HepG2 (cell line): ENCODE measurements around the gene MEX3A. TPM values are rescaled to one million over a fixed set of nuclear protein-coding genes. Genes with fewer than 3 reads are reported as not detected.
A peak's percentile ranks its signal among the peaks of the same experiment; 100 is the strongest.

Source experiments
- BHLHE40 ChIP-seq: IDR thresholded peaks from 2 replicates; pipeline ENCODE4 v1.6.1; 2011; ENCODE audit warnings: low read length, improper control_type of control experiment
- BRCA1 ChIP-seq: sonication (generic); formaldehyde crosslinking; IDR thresholded peaks from 2 replicates; pipeline ENCODE4 v1.4.0; 2020; ENCODE audit warnings: missing genetic modification reagents
- CHCHD3 ChIP-seq: sonication (generic); formaldehyde crosslinking; IDR thresholded peaks from 2 replicates; pipeline ENCODE4 v1.8.0; 2022; ENCODE audit warnings: mild to moderate bottlenecking, missing genetic modification reagents, moderate library complexity
- CREB1 ChIP-seq, 2 experiments: fragments of 450-650 bp in 1 of 2; IDR thresholded peaks; 2 replicates each; pipeline ENCODE4 v1.6.1; 2016 to 2017; ENCODE audit warnings: control low read depth in 1 of 2, mild to moderate bottlenecking in 1 of 2, missing compliant biosample characterization in 1 of 2, missing genetic modification characterization in 1 of 2
- EP300 ChIP-seq, 3 experiments: sonication (generic) in 1 of 3; formaldehyde crosslinking in 1 of 3; IDR thresholded peaks; 2 replicates each; pipeline versions ENCODE4 v1.5.1 to v1.6.1; 2011 to 2020; ENCODE audit warnings: low read depth in 2 of 3, low read length in 2 of 3, borderline replicate concordance in 1 of 3, improper control_type of control experiment in 1 of 3, mild to moderate bottlenecking in 1 of 3, missing genetic modification reagents in 1 of 3, moderate library complexity in 1 of 3
- EZH2 ChIP-seq: conservative IDR thresholded peaks from 2 replicates; pipeline ENCODE4 v1.6.1; 2012; ENCODE audit warnings: mild to moderate bottlenecking, low read depth, low read length, moderate library complexity
- GABPA ChIP-seq, 2 experiments: IDR thresholded peaks; 2 replicates each; pipeline ENCODE4 v1.6.1; 2011 to 2016; ENCODE audit warnings: low read depth in 2 of 2, low read length in 1 of 2, missing biosample characterization in 1 of 2, missing genetic modification characterization in 1 of 2
- HNRNPUL1 ChIP-seq: fragments of 200-400 bp; formaldehyde crosslinking; IDR thresholded peaks from 2 replicates; pipeline ENCODE4 v1.6.1; 2017; ENCODE audit warnings: low read depth, mild to moderate bottlenecking, low read length, moderate library complexity
- MYC ChIP-seq: sonication (generic); formaldehyde crosslinking; IDR thresholded peaks from 2 replicates; pipeline ENCODE4 v1.9.0; 2021; ENCODE audit warnings: missing genetic modification reagents, borderline replicate concordance
- MYNN ChIP-seq: sonication (generic); formaldehyde crosslinking; IDR thresholded peaks from 2 replicates; pipeline ENCODE4 v1.4.0; 2020; ENCODE audit warnings: mild to moderate bottlenecking, low read depth, missing genetic modification reagents
- MZF1 ChIP-seq: sonication (generic); formaldehyde crosslinking; IDR thresholded peaks from 2 replicates; pipeline ENCODE4 v1.8.1; 2023; ENCODE audit warnings: mild to moderate bottlenecking, missing genetic modification reagents, borderline replicate concordance
- NFE2 ChIP-seq: sonication (generic); formaldehyde crosslinking; IDR thresholded peaks from 2 replicates; pipeline ENCODE4 v1.4.0; 2020; ENCODE audit warnings: missing genetic modification reagents
- RBFOX2 ChIP-seq: fragments of 200-400 bp; formaldehyde crosslinking; IDR thresholded peaks from 2 replicates; pipeline ENCODE4 v1.6.1; 2017; ENCODE audit warnings: low read depth, mild to moderate bottlenecking, low read length
- RCOR2 ChIP-seq: IDR thresholded peaks from 2 replicates; pipeline ENCODE4 v1.6.1; 2016; ENCODE audit warnings: missing biosample characterization, missing genetic modification reagents
- RNF219 ChIP-seq: sonication (generic); formaldehyde crosslinking; IDR thresholded peaks from 2 replicates; pipeline ENCODE4 v1.5.0; 2020; ENCODE audit warnings: mild to moderate bottlenecking, missing genetic modification reagents
- SIX1 ChIP-seq: sonication (generic); formaldehyde crosslinking; IDR thresholded peaks from 2 replicates; pipeline ENCODE4 v1.4.0; 2020; ENCODE audit warnings: missing genetic modification reagents, borderline replicate concordance
- TFE3 ChIP-seq: IDR thresholded peaks from 2 replicates; pipeline ENCODE4 v1.6.1; 2016
- ZNF317 ChIP-seq: sonication (generic); formaldehyde crosslinking; IDR thresholded peaks from 2 replicates; pipeline ENCODE4 v1.5.0; 2020; ENCODE audit warnings: mild to moderate bottlenecking, missing genetic modification reagents
- ZNF549 ChIP-seq: sonication (generic); formaldehyde crosslinking; IDR thresholded peaks from 2 replicates; pipeline ENCODE4 v1.5.0; 2020; ENCODE audit warnings: missing genetic modification reagents
- ZNF660 ChIP-seq: sonication (generic); formaldehyde crosslinking; IDR thresholded peaks from 2 replicates; pipeline ENCODE4 v1.5.1; 2020; ENCODE audit warnings: mild to moderate bottlenecking, low read depth, missing genetic modification reagents, borderline replicate concordance
- ZSCAN22 ChIP-seq: sonication (generic); formaldehyde crosslinking; IDR thresholded peaks from 2 replicates; pipeline ENCODE4 v1.4.0; 2020; ENCODE audit warnings: mild to moderate bottlenecking, missing genetic modification reagents
- ZSCAN5A ChIP-seq: sonication (generic); formaldehyde crosslinking; IDR thresholded peaks from 2 replicates; pipeline ENCODE4 v1.8.0; 2022; ENCODE audit warnings: mild to moderate bottlenecking, missing genetic modification reagents, borderline replicate concordance
- polyA plus RNA-seq, 8 experiments: library from polyadenylated mRNA; depleted of rRNA in 3 of 8; stranded (reverse) in 7 of 8; unstranded in 1 of 8; fragments of >200 nt; fragmentation: Illumina TruSeq in 4 of 8; extraction: Trizol in 4 of 8; gene quantifications; 2 replicates each; pipeline versions ENCODE4 v1.2.1 to v1.2.3, GENCODE V29; 2011 to 2016; ENCODE audit warnings: low read depth in 4 of 8, missing spikeins in 1 of 8, mixed read lengths in 1 of 8; ENCODE audit not compliant: insufficient read depth in 1 of 8
- total RNA-seq, 5 experiments: library from RNA; depleted of rRNA; stranded (reverse); fragments of >200 nt; fragmentation: Illumina TruSeq; extraction: Trizol; gene quantifications; 2 replicates each; pipeline ENCODE4 v1.2.3, GENCODE V29; 2016; ENCODE audit warnings: low read depth in 1 of 5
- TF ChIP-seq, protein P1 (sequence below): sonication (generic); formaldehyde crosslinking; IDR thresholded peaks from 2 replicates; pipeline ENCODE4 v1.5.1; 2020; ENCODE audit warnings: missing genetic modification reagents, mild to moderate bottlenecking, borderline replicate concordance

Gene MEX3A
- total and polyA plus RNA-seq, 2 of the 13 experiments (the other 11 are each of a cell fraction or from before 2014, with no cell fraction given): 7.6 to 9.1 TPM

- TF ChIP-seq, protein P1, sequence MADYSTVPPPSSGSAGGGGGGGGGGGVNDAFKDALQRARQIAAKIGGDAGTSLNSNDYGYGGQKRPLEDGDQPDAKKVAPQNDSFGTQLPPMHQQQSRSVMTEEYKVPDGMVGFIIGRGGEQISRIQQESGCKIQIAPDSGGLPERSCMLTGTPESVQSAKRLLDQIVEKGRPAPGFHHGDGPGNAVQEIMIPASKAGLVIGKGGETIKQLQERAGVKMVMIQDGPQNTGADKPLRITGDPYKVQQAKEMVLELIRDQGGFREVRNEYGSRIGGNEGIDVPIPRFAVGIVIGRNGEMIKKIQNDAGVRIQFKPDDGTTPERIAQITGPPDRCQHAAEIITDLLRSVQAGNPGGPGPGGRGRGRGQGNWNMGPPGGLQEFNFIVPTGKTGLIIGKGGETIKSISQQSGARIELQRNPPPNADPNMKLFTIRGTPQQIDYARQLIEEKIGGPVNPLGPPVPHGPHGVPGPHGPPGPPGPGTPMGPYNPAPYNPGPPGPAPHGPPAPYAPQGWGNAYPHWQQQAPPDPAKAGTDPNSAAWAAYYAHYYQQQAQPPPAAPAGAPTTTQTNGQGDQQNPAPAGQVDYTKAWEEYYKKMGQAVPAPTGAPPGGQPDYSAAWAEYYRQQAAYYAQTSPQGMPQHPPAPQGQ (CRISPR knock-in tag): peak; percentile 84; the same call in 1 of the 2 replicates
- TF ChIP-seq ZNF317 (CRISPR knock-in tag): 0 out of 2 replicates have a peak, but pooled peaks have one; percentile 56
- no peak for TF ChIP-seq HNRNPUL1
- TF ChIP-seq EP300 (IDR thresholded peaks at IDR 0.05; ENCODE audit: low read depth in 2 of 2, low read length in 2 of 2): peak; percentile 91 to 94; a peak in 3 of 4 replicates
- TF ChIP-seq EP300 (CRISPR knock-in tag; IDR thresholded peaks at IDR 0.05; ENCODE audit: borderline replicate concordance): peak; percentile 92
- TF ChIP-seq ZNF660 (CRISPR knock-in tag): no peak
- TF ChIP-seq MYC (CRISPR knock-in tag): peak; percentile 66; the same call in 1 of the 2 replicates
- TF ChIP-seq RBFOX2: no peak
- TF ChIP-seq ZSCAN22: no peak
- peak; percentile 77 for TF ChIP-seq RCOR2 (CRISPR knock-in tag)
- no peak for TF ChIP-seq GABPA (IDR thresholded peaks at IDR 0.05; ENCODE audit: low read depth, low read length)
- peak; percentile 31; the same call in 1 of the 2 replicates for TF ChIP-seq GABPA (CRISPR knock-in tag; IDR thresholded peaks at IDR 0.05; ENCODE audit: low read depth)
- TF ChIP-seq MZF1 (CRISPR knock-in tag): no peak
- no peak for TF ChIP-seq CHCHD3 (CRISPR knock-in tag)
- peak; percentile 61 for TF ChIP-seq TFE3 (CRISPR knock-in tag)
- TF ChIP-seq CREB1 (IDR thresholded peaks at IDR 0.05): 0 out of 2 replicates have a peak, but pooled peaks have one; percentile 32
- peak; percentile 84 for TF ChIP-seq CREB1 (CRISPR knock-in tag; IDR thresholded peaks at IDR 0.05)
- TF ChIP-seq EZH2: no peak
- TF ChIP-seq SIX1: peak; percentile 66; the same call in 1 of the 2 replicates
- TF ChIP-seq RNF219 (CRISPR knock-in tag): no peak; the same call in 1 of the 2 replicates
- peak; percentile 68 for TF ChIP-seq BHLHE40
- TF ChIP-seq ZNF549 (CRISPR knock-in tag): no peak
- peak; percentile 38; the same call in 1 of the 2 replicates for TF ChIP-seq ZSCAN5A
- TF ChIP-seq BRCA1 (CRISPR knock-in tag): no peak
- no peak for TF ChIP-seq MYNN (CRISPR knock-in tag)
- TF ChIP-seq NFE2: no peak
These were observed 4.0 kb upstream of the MEX3A start (continued) for GRCh38 chr1:156086256-156086662.
